HG03442 (cell line): ENCODE data around the gene UMAD1.
"Not testable (repeated sequence)": the region's sequence is repeated elsewhere in the genome, so short reads cannot be mapped to it uniquely, and the experiment has no call there.

Source experiments
- ATAC-seq: cut with Tn5 transposase; IDR thresholded peaks from one replicate; pipeline ENCODE4 v1.9.1; 2021; ENCODE audit warnings: mild to moderate bottlenecking, moderate library complexity; ENCODE audit not compliant: unreplicated experiment

Gene UMAD1

DNA sequence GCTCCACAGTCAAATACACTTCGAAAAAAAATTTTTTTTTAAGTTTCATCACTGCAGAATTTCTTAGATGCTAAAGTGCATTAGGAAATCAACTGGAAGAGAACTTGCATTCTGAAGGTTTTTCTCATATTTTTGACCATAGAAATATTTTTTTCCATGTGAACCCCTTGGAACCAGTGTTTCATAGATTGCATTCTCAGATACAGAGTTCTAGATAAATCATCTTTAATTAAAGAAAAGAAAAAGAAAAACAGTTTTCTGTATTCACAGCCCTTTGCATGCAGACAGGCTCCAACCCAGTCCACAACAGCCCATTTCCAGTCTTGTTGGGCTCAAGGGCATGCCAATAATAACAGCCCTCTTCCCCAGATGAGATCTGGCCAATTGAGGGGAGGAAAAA is 153.4 kb downstream of the UMAD1 start:
- no peak for ATAC-seq

DNA sequence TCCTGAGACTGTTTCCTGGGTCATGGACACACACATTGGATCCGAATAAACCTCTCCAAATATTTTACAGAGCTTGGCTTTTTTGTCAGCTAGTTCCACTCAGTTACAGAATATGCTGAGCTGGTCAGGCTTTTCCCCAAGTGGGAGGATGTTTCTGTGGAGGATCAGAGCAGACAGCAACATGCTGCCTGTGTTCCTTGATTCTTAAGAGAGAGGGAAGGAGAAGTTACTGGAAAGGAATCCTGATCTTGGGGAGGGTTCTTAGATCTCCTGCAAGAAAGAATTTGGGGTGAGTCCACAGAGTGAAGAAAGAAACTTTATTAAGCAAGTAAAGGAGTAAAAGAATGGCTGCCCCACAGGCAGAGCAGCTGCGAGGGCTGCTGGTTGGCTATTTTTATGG is 154.7 kb downstream of the UMAD1 start:
- ATAC-seq, result no peak

DNA sequence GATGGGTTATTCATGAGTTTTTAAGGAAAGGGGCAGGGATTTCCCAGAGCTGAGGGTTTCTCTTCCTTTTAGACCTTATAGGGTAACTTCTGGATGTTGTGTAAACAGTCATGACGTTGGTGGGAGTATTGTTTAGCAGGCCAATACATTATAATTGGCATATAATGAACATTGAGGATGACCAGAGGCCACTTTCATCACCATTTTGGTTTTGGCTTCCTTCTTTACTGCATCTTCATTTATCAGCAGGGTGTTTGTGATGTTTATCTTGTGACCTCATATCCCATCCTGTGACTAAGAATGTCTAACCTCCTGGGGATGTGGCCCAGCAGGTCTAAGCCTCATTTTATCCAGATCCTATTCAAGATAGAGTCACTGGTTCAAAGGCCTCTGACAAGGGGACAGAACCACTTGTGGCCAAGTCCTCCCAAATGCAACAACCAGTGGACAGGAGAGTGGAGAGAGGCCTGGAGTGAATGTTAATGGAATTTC is 155.1 kb downstream of the UMAD1 start:
- no peak for ATAC-seq

DNA sequence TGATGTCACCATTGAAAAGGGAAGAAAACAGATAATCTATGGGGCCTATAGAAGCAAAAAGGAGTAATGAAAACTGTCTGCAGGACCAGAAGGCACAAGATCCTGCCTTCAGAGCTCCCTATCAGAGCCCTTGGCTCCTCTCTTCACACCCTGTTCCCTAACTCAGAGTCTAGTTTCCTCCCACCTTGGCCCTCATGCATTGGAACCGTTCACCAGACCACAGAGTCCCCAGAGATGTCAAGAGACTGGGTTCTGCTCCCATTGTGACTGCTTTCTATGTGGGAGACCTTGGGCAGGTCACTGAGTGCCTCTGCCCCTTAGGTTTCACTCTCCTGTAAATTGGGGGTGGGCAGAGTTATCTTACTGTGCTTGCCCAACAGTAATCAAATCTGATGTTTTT is 158.0 kb downstream of the UMAD1 start:
- ATAC-seq, result peak; percentile 77

DNA sequence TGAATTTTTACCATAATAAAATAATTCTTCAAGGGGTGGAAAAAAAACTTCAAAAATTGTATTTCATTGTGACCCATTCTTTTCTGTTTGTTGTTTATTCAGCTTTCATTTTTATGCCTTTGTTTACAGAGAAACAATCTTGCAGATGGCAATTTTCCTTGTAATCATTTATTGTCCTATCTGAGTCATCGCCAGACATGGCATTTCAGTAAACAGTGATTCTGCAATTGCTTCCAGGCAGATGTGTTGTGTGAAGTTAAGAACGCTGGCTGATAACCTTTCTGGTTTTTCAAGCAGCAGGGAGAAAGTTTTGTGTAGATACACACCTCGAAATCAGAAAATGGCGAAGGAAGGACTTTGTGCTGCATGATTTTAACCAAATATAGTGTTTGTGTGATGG is 158.6 kb downstream of the UMAD1 start:
- no peak for ATAC-seq

DNA sequence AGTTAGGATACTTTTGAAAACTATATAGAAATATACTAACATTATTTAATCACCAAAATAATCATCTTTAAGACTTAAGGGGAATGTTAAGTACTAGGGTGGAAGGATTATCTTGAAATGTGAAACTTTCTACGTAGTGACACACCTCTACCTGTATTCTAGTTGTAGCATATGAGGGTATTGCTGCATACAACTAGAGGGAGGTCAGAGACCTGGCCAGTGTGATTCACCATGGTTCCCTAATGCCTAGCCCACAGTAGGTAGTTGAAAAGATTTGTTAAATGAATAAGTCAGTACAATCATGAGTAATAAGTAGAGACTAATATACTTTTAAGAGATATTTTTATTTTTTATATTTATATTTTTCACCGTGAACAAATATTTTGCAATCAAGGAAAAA is 162.0 kb downstream of the UMAD1 start:
- no peak for ATAC-seq

DNA sequence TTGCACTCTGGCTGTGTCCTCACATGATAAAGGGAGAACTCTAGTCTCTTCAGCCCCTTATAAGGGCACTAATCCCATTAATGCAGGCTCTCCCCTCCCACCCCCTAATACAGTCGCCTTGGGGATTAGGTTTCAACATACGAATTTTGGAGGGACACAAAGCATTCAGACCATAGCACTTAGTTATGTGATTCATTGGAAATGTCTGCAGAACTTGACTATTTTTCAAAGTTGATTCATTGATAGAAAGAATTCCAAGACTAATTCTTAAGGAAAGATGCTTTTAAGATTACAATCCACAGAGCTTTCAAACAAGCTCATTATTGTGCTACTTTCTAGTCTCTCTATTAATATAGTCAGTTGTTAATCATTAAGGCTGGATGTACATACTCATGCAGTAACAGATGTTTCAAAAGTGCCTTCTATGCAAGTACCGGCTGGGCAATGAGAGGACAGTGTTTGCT is 163.2 kb downstream of the UMAD1 start:
- ATAC-seq, result peak; percentile 42

DNA sequence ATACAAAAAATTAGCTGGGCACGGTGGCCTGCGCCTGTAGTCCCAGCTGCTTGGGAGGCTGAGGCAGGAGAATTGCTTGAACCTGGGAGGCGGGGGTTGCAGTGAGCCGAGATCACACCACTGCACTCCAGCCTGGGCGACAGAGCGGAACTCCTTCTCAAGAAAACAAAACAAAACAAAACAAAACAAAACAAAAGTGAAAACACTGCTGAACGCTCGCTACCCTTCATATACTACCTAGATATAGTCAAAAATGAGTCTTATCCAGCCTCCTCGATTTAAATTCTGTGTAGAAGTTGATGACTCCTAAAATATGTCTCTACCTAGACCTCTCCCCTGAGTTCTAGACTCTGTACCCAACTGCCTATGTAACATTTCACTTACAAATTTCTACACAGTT is 164.3 kb downstream of the UMAD1 start:
- not testable (repeated sequence) for ATAC-seq

DNA sequence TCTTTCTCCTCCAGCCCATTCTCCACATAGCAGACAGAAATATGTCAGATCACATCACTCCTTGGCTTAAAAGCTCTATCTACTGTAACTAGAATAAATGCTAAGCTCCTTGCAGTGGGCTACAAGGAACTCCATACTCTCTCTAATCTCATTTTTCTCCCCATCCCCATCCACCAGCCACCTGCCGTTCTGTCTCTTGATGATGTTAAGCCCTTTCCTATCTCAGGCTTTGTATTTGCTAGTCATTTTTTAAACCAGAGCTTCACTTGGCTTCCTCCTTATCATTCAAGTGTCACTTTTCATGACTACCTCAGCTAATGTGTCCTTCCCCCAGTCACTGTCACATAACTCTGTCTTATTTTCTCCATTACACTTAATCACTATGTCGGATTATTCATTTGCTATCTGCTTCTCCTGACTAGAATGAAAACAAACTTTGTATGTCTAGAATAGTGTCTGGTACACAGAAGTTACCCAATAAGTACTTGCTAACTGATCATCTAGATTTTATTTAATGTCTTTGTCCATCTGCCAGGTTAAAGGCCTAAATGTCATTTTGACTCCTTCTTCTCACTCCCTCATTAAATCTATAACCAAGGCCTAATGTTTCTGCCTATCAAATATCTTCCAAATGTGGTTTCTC is 165.1 kb downstream of the UMAD1 start:
- ATAC-seq, result no peak

DNA sequence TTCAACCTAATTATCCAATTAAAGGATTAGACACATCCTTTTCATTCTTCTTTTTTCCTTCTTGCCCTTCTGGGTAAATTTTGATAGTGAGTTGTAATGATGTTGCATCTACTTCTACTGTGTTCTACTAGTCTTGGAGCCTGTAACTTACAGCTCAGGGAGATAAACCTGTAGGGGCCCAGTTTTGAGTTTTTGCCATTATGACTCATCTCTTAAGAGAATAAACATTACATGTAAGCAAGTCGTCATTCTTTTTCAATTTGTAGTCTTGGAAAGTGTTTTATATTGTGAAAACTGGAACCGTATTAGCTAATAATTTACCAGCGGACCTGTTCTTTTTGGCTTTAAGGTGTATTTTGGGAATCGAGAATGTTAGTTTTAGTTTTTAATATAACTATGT is 167.6 kb downstream of the UMAD1 start:
- ATAC-seq, result no peak

DNA sequence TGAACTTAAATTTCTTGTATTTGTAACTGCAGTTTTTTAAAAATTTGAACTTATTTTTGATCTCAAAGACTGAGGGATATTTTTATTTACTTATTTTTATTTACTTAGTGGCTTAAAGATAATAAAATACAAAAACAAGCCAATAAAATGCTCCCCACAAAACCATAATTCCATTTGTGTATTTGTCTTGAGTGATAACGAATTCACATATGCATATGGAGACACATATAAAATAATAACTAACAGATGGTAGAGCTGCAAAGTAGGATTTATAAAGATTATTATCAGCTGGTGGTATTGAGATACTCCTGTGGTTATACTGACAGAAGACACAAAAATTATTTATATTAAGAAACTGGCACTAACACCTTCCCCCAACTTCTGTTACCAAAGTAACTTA is 168.1 kb downstream of the UMAD1 start:
- ATAC-seq, result no peak

DNA sequence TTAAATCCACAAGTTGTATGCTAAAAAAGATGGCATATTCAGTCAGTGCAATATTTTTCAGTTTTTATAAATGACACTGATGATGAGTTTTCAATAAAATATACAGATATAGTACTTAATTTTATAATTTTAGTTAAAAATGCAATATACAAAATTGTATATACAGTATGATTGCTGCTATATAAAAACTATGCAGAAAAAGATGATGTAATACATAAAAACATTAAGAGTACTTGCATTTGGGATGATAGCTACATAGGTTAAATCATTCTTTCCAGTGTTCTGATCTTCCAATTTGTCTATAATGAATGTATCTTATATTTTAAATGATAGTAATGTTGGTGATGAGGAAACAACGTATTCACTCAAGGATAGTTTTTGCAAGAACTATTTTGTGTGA is 169.8 kb downstream of the UMAD1 start:
- no peak for ATAC-seq

DNA sequence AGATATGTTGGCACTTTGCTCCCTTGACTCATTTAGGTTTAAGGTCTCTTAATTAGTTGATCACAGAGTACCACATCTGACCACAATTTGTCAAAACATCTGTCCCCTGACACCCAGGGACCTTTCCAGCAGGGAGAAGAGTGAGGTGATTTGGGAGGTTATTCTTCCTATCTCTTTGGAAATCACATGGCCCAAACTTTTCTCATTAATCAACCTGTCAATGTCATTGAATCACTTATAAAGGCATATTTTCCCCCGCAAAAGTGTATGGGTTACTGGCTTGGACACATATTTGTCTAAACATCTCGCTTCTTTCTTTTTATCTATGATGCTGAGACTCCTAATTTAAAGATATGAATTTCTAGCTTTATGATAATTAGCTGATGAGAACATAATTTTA is 170.3 kb downstream of the UMAD1 start:
- no peak for ATAC-seq

DNA sequence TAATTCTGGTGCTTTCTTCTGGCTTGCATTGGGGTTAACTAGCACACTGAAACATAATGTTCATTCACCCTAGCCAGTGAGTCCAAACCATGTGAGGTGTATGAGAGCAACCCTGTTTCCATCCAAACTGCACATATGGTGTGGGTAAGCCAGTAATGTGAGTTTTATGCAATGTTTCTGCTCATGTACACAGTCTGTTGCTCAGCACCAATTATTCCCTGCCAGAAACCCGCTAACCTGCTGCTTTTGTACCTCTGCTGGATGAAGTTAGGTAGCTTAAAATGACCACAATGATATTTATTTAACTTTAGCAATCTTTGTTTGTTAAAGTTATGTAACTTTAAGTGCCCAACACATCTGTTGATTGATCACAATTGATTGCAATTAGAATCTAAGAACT is 171.6 kb downstream of the UMAD1 start:
- ATAC-seq, result no peak

DNA sequence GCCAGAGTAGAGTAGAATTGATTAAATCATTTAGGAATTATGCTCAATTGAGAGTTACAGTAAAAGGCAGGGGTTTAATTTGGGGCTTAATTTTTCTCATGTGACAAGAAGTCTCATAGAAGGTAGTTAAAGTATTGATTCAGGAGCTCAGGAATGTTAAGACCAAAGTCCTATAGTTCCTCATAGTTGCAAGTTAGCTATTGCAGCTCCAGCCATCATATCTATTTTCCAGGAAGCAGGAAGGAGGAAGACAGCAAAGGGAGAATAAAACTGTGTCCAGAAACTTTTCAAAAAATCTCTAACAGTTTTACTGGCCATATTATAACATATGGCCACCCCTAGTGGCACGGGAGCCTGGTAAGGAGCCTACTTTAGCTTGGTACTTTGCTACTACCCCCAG is 174.8 kb downstream of the UMAD1 start:
- no peak for ATAC-seq

DNA sequence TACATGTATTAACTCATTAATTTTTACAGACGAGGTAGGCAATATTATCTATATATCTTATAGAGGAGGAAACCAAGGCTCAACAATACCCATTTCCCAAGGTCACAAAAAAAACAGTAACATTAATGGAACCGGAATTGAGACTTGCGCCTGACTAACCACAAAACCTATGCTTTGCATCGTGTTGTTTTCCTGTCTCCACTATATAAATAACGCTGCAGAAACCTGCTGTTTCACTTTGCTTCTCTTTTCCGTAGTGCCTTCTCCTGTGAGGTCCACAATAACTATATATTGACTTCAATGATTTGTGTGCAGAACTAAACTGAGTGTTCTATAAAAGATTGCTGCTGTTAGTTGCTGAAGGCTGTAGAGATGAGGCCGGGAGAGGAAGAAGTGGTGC is 175.5 kb downstream of the UMAD1 start:
- peak; percentile 46 for ATAC-seq

DNA sequence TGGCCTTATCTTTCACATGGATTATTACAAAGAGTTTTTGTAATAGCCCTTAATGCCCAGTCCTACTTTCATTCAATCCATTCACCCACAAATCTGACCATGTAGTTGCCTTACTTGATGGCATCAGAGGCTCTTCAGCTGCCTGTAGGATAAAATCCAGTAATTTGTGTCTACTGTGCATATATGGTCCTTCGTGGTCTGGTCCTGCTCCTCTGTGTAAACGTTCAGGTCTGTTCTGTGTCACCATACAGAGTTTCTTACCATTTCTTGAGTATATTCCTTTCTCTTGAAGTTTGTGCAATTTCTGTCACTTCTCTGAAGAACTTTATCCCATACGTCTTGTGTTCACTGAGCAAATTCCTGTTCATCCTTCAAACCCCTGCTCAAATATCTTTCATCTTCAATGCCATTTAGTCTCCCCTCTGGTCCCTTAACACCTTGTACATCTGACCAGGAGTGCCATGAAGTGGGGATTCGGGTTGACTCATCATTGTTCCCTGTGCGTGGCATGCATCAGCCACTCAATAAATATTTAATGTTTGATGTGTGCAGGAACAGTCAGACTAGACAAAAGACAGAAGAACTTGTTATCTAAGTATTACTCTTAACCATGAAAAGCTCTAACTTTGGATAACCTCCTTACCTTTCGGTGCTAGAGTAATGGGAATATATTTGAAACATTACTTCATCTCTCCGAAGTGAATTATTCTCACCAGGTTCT is 176.4 kb downstream of the UMAD1 start:
- peak; percentile 26 for ATAC-seq

DNA sequence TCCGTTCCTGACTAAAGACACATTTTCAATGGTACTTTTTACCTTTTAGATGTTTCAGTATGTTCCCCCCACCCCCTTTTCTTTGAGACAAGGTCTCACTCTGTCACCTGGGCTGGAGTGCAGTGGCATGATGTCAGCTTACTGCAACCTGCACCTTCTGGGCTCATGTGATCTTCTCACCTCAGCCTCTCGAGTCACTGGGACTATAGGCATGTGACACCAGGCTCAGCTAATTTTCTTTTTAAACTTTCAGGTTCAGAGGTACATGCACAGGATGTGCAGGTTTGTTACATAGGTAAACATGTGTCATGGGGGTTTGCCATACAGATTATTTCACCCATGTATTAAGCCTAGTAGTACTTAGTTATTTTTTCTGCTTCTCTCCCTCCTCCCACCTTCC is 177.2 kb downstream of the UMAD1 start:
- ATAC-seq, result no peak

DNA sequence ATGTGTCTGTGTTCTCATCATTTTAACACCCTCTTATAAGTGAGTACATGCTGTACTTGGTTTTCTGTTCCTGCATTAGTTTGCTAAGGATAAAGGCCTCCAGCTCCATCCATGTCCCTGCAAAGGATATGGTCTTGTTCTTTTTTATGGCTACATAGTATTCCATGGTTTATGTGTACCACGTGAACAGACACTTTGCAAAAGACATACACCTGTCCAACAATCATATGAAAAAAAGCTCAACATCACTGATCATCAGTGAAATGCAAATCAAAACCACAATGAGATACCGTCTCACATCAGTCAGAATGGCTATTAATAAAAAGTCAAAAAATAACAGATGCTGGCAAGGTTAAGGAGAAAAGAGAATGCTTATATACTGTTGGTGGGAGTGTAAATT is 177.6 kb downstream of the UMAD1 start:
- ATAC-seq, result not testable (repeated sequence)

DNA sequence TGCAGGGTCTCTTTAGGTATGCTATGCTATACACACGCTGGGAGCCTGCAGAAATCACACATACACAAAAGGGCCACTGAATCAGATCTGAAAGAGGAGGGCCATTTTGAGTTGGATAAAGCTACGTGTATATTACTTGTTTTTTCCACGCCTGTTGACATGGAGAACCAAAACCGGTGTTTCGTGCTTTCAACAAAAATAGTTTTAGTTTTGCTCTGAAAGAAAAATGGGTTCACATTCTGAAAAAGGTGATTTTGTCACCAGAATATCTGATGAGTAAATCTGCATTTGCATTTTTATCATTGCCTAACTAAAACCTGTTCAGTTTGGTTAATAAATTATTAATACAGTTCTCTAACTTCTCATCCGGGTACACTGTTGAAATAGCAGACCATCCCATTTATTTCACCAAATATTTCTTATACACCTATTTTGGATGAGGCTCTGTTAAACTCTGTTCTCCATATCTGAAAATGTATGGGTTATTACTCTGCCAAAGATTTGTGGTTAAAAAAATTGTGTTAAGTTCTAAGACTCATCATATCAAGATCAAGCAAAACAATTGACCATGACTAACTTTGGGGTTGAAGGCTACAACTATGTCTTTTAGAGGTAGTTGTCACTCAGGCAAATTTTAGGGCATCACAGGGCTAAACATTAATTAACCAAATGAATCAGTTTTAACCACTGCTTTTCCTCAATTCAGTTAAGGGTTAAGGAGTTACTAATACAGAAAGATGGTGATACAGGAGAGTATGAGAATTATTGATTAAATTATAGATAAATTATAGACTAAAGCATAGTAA is 179.1 kb downstream of the UMAD1 start:
- ATAC-seq, result peak; percentile 31

DNA sequence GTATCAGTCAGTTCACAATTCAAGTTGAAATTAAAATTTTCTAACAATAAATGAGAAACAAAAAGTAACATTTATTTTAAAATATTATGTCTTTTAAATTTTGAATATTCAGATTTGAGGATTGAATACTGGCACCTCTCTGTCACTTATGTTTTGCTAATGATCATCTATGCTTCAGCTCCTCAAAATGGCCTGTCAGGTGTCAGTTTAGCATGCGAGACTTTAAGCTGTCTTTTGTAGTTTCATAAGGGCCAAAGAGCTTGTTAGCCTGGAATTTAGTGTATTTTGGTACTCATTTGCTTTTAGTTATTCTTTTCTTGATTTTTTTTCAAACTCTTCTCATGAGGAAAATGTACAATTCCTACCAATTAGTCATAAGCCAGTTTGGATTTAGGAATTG is 179.9 kb downstream of the UMAD1 start:
- no peak for ATAC-seq

DNA sequence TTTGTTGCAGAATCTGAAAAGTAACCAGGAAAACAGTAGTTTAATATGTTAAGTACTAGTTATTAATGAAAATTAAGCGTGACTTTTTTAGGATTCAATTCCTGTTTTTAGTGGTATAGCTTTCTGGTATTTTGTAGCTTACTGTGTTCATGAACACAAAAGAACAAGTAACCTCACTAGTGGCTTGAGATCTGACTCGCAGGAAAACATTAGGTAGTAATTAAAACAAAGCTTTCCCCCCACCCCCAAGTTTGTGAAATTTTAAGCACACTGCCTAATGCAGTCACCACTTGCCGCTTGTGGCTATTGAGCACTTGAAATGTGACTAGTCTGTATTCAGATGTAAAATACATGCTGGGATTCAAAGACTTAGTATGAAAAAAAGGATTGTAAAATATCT is 180.4 kb downstream of the UMAD1 start:
- ATAC-seq, result no peak
